Lower leg skin (tissue), 3 donors: ENCODE data around the gene RAP1GAP2.

Experiments
- POLR2A ChIP-seq, 2 donors: fragments of 450-650 bp; IDR thresholded peaks; one replicate each; pipeline ENCODE4 v1.6.1; 2016 to 2017; ENCODE audit warnings: antibody characterized with exemption in 2 of 2, mild to moderate bottlenecking in 1 of 2, moderate library complexity in 1 of 2
- TF ChIP-seq, protein P1 (sequence below), 3 donors: fragments of 450-650 bp; IDR thresholded peaks; one replicate each; pipeline ENCODE4 v1.5.1; 2016; ENCODE audit warnings: antibody characterized with exemption in 3 of 3, mild to moderate bottlenecking in 3 of 3, moderate library complexity in 2 of 3

DNA sequence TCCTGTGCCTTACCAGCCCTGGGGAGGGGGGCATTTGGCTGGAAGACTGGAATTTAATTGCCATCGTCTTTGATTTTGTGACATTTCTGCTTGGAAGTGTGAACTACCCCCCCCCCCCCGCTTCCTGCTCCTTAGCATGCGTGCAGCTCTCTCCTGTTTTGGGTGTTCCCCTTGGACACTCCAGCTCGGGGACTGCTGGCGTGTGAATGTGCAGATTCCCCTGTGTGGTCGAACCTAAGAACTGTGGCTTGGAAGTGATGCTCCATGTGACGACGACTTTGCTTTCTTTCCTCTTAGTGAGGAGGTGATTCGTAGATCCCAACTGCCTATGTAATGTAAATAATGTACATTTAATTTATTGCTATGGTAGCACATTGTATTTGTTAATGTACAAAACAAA, 241.0 kb downstream of the RAP1GAP2 start:
- TF ChIP-seq POLR2A (IDR thresholded peaks at IDR 0.05): no peak
- TF ChIP-seq, protein P1, sequence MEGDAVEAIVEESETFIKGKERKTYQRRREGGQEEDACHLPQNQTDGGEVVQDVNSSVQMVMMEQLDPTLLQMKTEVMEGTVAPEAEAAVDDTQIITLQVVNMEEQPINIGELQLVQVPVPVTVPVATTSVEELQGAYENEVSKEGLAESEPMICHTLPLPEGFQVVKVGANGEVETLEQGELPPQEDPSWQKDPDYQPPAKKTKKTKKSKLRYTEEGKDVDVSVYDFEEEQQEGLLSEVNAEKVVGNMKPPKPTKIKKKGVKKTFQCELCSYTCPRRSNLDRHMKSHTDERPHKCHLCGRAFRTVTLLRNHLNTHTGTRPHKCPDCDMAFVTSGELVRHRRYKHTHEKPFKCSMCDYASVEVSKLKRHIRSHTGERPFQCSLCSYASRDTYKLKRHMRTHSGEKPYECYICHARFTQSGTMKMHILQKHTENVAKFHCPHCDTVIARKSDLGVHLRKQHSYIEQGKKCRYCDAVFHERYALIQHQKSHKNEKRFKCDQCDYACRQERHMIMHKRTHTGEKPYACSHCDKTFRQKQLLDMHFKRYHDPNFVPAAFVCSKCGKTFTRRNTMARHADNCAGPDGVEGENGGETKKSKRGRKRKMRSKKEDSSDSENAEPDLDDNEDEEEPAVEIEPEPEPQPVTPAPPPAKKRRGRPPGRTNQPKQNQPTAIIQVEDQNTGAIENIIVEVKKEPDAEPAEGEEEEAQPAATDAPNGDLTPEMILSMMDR (IDR thresholded peaks at IDR 0.05): no peak
